ENCODE results near the gene ATP1B1. TPM values are rescaled to one million over a fixed set of nuclear protein-coding genes. Genes with fewer than 3 reads are reported as not detected.
A peak's percentile ranks its signal among the peaks of the same experiment; 100 is the strongest.

Gene ATP1B1
- total RNA-seq, 1 donor from 2014 or later = 30.7 TPM

DNA sequence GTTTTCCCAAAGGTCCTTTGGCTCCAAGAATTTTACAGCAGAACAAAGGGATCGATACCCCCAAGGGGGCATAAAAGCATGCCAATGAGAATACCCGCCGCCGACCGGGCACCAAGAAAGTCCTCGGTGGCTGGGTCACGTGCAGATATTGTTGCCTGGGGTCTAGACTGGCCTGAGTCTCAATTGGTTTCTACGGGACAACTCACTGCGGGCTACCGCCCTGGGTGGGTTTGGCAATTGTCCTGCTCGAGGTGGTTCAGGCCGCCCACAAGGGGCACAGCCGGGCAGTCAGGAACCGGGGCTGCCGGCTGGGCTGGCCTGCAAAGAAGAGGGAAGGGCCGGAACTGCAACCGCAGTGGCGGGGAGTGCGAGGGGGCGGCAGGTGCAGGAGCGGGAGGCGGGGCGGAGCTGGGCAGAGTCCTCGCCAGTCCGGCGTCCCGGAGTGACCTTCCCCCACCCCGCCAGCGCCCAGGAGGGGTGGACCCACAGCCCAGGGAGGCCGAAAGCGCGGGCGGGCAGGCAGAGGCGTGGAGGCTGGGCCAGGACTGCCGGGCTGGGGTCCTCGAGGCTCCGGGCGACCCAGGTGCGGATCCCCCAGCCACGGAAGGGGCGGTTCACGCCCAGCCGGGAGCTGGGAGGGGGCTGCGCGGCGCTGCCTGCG lies 926 bp upstream of the ATP1B1 start:
- H3K9me3 ChIP-seq (ENCODE audit: low read depth) = no peaks in the 10 kb centered on the region
- peaks cover 8% of the 10 kb centered on the region for H3K27me3 Mint-ChIP-seq (ENCODE audit: insufficient read depth, low read depth)
- H3K27me3 ChIP-seq = no peaks in the 10 kb centered on the region
- DNase-seq (ENCODE audit: low spot score) = peak; percentile 87
- peaks cover 26% of the 10 kb centered on the region for H3F3A ChIP-seq (ENCODE audit: low read depth)
- H3K4me3 Mint-ChIP-seq = peak overlapping the region; percentile 84
- H3K27ac ChIP-seq = peak overlapping the region; percentile 78
- peaks cover 46% of the 10 kb centered on the region for H3K4me1 ChIP-seq
- H3K36me3 Mint-ChIP-seq = no peaks in the 10 kb centered on the region
- peak overlapping the region; percentile 94 for H3K4me3 ChIP-seq
- H3K79me2 ChIP-seq (ENCODE audit: low read depth) = peaks cover 39% of the 10 kb centered on the region
- H3K9ac ChIP-seq = no peak overlapping the region
- H3K4me1 Mint-ChIP-seq = peaks cover 36% of the 10 kb centered on the region
- H4K20me1 ChIP-seq (ENCODE audit: low read depth) = peaks cover 19% of the 10 kb centered on the region
- H3K4me2 ChIP-seq = peak overlapping the region; percentile 75
- H2AFZ ChIP-seq (replicated peaks) = peak overlapping the region; percentile 81
- TF ChIP-seq EZH2 (IDR thresholded peaks at IDR 0.05) = no peak
- no peak for TF ChIP-seq EZH2phosphoT487 (IDR thresholded peaks at IDR 0.05)
- TF ChIP-seq, protein P1, sequence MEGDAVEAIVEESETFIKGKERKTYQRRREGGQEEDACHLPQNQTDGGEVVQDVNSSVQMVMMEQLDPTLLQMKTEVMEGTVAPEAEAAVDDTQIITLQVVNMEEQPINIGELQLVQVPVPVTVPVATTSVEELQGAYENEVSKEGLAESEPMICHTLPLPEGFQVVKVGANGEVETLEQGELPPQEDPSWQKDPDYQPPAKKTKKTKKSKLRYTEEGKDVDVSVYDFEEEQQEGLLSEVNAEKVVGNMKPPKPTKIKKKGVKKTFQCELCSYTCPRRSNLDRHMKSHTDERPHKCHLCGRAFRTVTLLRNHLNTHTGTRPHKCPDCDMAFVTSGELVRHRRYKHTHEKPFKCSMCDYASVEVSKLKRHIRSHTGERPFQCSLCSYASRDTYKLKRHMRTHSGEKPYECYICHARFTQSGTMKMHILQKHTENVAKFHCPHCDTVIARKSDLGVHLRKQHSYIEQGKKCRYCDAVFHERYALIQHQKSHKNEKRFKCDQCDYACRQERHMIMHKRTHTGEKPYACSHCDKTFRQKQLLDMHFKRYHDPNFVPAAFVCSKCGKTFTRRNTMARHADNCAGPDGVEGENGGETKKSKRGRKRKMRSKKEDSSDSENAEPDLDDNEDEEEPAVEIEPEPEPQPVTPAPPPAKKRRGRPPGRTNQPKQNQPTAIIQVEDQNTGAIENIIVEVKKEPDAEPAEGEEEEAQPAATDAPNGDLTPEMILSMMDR (IDR thresholded peaks at IDR 0.05) = peak; percentile 14
- H3K36me3 ChIP-seq = no peaks in the 10 kb centered on the region
- peak overlapping the region; percentile 15 for H3K27ac Mint-ChIP-seq
- no peaks in the 10 kb centered on the region for H3K9me3 Mint-ChIP-seq

DNA sequence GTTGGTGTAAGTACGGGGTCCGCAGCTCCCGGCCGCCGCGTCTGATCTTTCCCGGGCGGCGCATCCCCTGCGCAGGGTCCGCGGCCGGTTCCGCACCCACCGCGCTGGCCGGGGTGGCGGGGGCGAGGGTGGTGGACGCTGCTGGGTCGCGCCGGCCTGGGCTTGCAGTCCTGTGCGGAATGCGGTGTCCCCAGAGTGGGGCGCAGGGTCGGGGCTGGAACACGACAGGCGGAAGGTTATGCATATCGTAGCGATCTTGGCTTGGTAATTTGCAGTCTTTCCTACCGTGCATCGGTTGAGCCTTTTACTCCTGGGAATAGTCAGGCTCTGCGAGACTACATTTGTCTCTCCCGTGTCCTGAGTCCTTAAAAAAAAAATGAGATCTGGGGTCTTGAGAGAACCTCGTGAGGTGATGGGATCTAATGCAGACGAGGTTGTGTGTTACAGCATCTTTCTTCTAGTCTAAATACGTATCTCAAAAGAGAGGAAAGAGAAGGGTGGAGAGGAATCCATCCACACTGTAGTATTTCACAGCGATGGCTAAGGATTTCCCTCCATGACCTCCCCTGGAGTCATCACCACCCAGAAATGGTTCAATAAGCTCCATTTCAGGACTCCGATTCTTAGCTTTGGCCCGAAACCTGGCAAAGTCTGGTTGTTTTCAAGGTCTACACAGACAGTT lies 572 bp downstream of the ATP1B1 start:
- TF ChIP-seq EZH2phosphoT487 (IDR thresholded peaks at IDR 0.05) (no peak), EZH2 (IDR thresholded peaks at IDR 0.05) (no peak)
- TF ChIP-seq, protein P1 (IDR thresholded peaks at IDR 0.05) = no peak
- Mint-ChIP-seq H3K9me3 (no peaks in the 10 kb centered on the region), H3K27me3 (ENCODE audit: insufficient read depth, low read depth) (peaks cover 8% of the 10 kb centered on the region), H3K4me3 (peak overlapping the region; percentile 93), H3K27ac (peak overlapping the region; percentile 82), H3K36me3 (peaks cover 3% of the 10 kb centered on the region), H3K4me1 (peaks cover 39% of the 10 kb centered on the region)
- Histone ChIP-seq H3K9me3 (ENCODE audit: low read depth) (no peaks in the 10 kb centered on the region), H2AFZ (replicated peaks) (peak overlapping the region; percentile 71), H3K9ac (peak overlapping the region; percentile 82), H3K27me3 (no peaks in the 10 kb centered on the region), H3K4me2 (peak overlapping the region; percentile 92), H3K4me3 (peak overlapping the region; percentile 94), H3F3A (ENCODE audit: low read depth) (peaks cover 17% of the 10 kb centered on the region), H3K36me3 (no peaks in the 10 kb centered on the region), H3K27ac (peak overlapping the region; percentile 86), H3K4me1 (peaks cover 35% of the 10 kb centered on the region), H3K79me2 (ENCODE audit: low read depth) (peaks cover 49% of the 10 kb centered on the region), H4K20me1 (ENCODE audit: low read depth) (peaks cover 19% of the 10 kb centered on the region)
- peak; percentile 61 for DNase-seq (ENCODE audit: low spot score)

GRCh38 chr1:169107603-169108208 lies 1.2 kb downstream of the ATP1B1 start:
- TF ChIP-seq, protein P1 (IDR thresholded peaks at IDR 0.05) = no peak
- TF ChIP-seq EZH2phosphoT487 (IDR thresholded peaks at IDR 0.05) = no peak
- TF ChIP-seq EZH2 (IDR thresholded peaks at IDR 0.05) = no peak
- no peaks in the 10 kb centered on the region for H3K9me3 ChIP-seq (ENCODE audit: low read depth)
- Mint-ChIP-seq H3K27ac (peak overlapping the region; percentile 82), H3K4me1 (peaks cover 39% of the 10 kb centered on the region), H3K27me3 (ENCODE audit: insufficient read depth, low read depth) (peaks cover 8% of the 10 kb centered on the region), H3K4me3 (peak overlapping the region; percentile 93), H3K9me3 (no peaks in the 10 kb centered on the region), H3K36me3 (peaks cover 9% of the 10 kb centered on the region)
- peak overlapping the region; percentile 82 for H3K9ac ChIP-seq
- H3K27me3 ChIP-seq = no peaks in the 10 kb centered on the region
- H2AFZ ChIP-seq (replicated peaks) = peak overlapping the region; percentile 71
- H4K20me1 ChIP-seq (ENCODE audit: low read depth) = peaks cover 19% of the 10 kb centered on the region
- H3K36me3 ChIP-seq = no peaks in the 10 kb centered on the region
- no peak overlapping the region for H3K27ac ChIP-seq
- DNase-seq (ENCODE audit: low spot score) = no peak
- H3F3A ChIP-seq (ENCODE audit: low read depth) = peaks cover 11% of the 10 kb centered on the region
- H3K4me3 ChIP-seq = peak overlapping the region; percentile 94
- H3K4me2 ChIP-seq = peak overlapping the region; percentile 92
- peaks cover 49% of the 10 kb centered on the region for H3K79me2 ChIP-seq (ENCODE audit: low read depth)
- H3K4me1 ChIP-seq = peaks cover 29% of the 10 kb centered on the region
